Islet precursor cell (in vitro differentiated cells): ENCODE measurements around the gene CXCR2.

ENCODE experiments used
- DNase-seq: peaks from one replicate; pipeline ENCODE4 v3.0.0-alpha.2; 2018

CXCR2 gene

GRCh38 chr2:218130822-218131221, 5.0 kb downstream of the CXCR2 start:
- DNase-seq, result no peak

- DNase-seq, result no peak
Observed at GRCh38 chr2:218137514-218137913, 11.7 kb downstream of the CXCR2 start.

- no peak for DNase-seq
Observed at GRCh38 chr2:218138047-218138446, 12.2 kb downstream of the CXCR2 start.

- DNase-seq, result peak; percentile 3
Observed at GRCh38 chr2:218145124-218145523, 19.3 kb downstream of the CXCR2 start.

GRCh38 chr2:218146056-218146455, 20.2 kb downstream of the CXCR2 start:
- DNase-seq, result no peak

GRCh38 chr2:218149098-218149497, 23.3 kb downstream of the CXCR2 start:
- DNase-seq, result peak; percentile 72

GRCh38 chr2:218149848-218150440, 24.1 kb downstream of the CXCR2 start:
- no peak for DNase-seq

- DNase-seq, result no peak
Observed at GRCh38 chr2:218152172-218152571, 26.3 kb downstream of the CXCR2 start.

- peak; percentile 64 for DNase-seq
Observed at GRCh38 chr2:218152777-218153176, 26.9 kb downstream of the CXCR2 start.

GRCh38 chr2:218155953-218156479, 30.2 kb downstream of the CXCR2 start:
- DNase-seq, result no peak

GRCh38 chr2:218161644-218162043, 35.8 kb downstream of the CXCR2 start:
- DNase-seq, result no peak

GRCh38 chr2:218162814-218163213, 37.0 kb downstream of the CXCR2 start:
- DNase-seq, result no peak

GRCh38 chr2:218166791-218167190, 41.0 kb downstream of the CXCR2 start, which contains the start of gene CXCR1:
Gene CXCR1 (minus strand): TSS chr2:218166962. CDS start chr2:218165211, 1,751 bp downstream.
- DNase-seq, result no peak

GRCh38 chr2:218168016-218168415, 42.2 kb downstream of the CXCR2 start:
- no peak for DNase-seq

- peak; percentile 73 for DNase-seq
Observed at GRCh38 chr2:218168635-218169462, 43.0 kb downstream of the CXCR2 start.

GRCh38 chr2:218169757-218170546, 44.1 kb downstream of the CXCR2 start:
- DNase-seq, result no peak

- peak; percentile 4 for DNase-seq
Observed at GRCh38 chr2:218171744-218172143, 45.9 kb downstream of the CXCR2 start.

- DNase-seq, result peak; percentile 41
Observed at GRCh38 chr2:218172845-218173244, 47.0 kb downstream of the CXCR2 start.

GRCh38 chr2:218179782-218180181, 54.0 kb downstream of the CXCR2 start:
- DNase-seq, result peak; percentile 22

- DNase-seq, result peak; percentile 38
Observed at GRCh38 chr2:218180467-218181114, 54.8 kb downstream of the CXCR2 start.

GRCh38 chr2:218184331-218184730, 58.5 kb downstream of the CXCR2 start:
- no peak for DNase-seq

- peak; percentile 77 for DNase-seq
Observed at GRCh38 chr2:218186355-218186766, 60.5 kb downstream of the CXCR2 start.
